Measurements from ENCODE around the gene CAMKK1. TPM values are rescaled to one million over a fixed set of nuclear protein-coding genes. Genes with fewer than 3 reads are reported as not detected.

The CAMKK1 gene
- total and polyA plus RNA-seq, 2 experiments from 2014 or later = 4.3 to 7.1 TPM

- Histone ChIP-seq H2AFZ (no peak overlapping the region), H3K27me3 (ENCODE audit: insufficient read depth) (no peaks in the 10 kb centered on the region), H3K79me2 (replicated peaks; ENCODE audit: insufficient read depth) (no peaks in the 10 kb centered on the region; the same call in 1 of the 2 replicates), H3K4me3 (no peak overlapping the region), H3F3A (replicated peaks; ENCODE audit: low read depth) (no peaks in the 10 kb centered on the region), H4K20me1 (replicated peaks; ENCODE audit: insufficient read depth) (peaks cover 12% of the 10 kb centered on the region), H3K9me2 (ENCODE audit: insufficient read depth) (no peaks in the 10 kb centered on the region), H3K4me2 (no peak overlapping the region), H3K36me3 (ENCODE audit: insufficient read depth) (peaks cover 54% of the 10 kb centered on the region), H3K4me1 (ENCODE audit: insufficient read depth) (no peaks in the 10 kb centered on the region), H3K27ac (ENCODE audit: low read depth) (peak overlapping the region; percentile 45; the same call in 1 of the 2 replicates)
- TF ChIP-seq ZNF114 (CRISPR knock-in tag; IDR thresholded peaks at IDR 0.05) = no peak
- no peak for TF ChIP-seq NANOG (IDR thresholded peaks at IDR 0.05; ENCODE audit: borderline replicate concordance)
- no peak for TF ChIP-seq ETS1 (IDR thresholded peaks at IDR 0.05)
- no peak for TF ChIP-seq ZNF331 (CRISPR knock-in tag; IDR thresholded peaks at IDR 0.05; ENCODE audit: low read depth)
- TF ChIP-seq POLR2AphosphoS5 (IDR thresholded peaks at IDR 0.05; ENCODE audit: low read depth) = no peak
- no peak for TF ChIP-seq REST (IDR thresholded peaks at IDR 0.05; ENCODE audit: unreplicated experiment)
- no peak for TF ChIP-seq CTCF (conservative IDR thresholded peaks at IDR 0.05; ENCODE audit: low read depth in 2 of 2)
- no peak for TF ChIP-seq EZH2 (IDR thresholded peaks at IDR 0.05; ENCODE audit: low read depth, unreplicated experiment)
- no peak for TF ChIP-seq STAT1 (IDR thresholded peaks at IDR 0.05; ENCODE audit: unreplicated experiment)
- no peak for TF ChIP-seq ZNF462 (CRISPR knock-in tag; IDR thresholded peaks at IDR 0.05)
- no peak for TF ChIP-seq JUNB (IDR thresholded peaks at IDR 0.05; ENCODE audit: unreplicated experiment)
- TF ChIP-seq CREB1 (CRISPR knock-in tag; IDR thresholded peaks at IDR 0.05; ENCODE audit: low read depth) = no peak
- no peak for TF ChIP-seq EZH2phosphoT487 (IDR thresholded peaks at IDR 0.05; ENCODE audit: unreplicated experiment)
- peaks cover 70% of the 10 kb centered on the region for H3K36me3 Mint-ChIP-seq (ENCODE audit: low read depth)
- no peak for ATAC-seq
- peaks cover 9% of the 10 kb centered on the region for H3K27me3 Mint-ChIP-seq (ENCODE audit: insufficient read depth, low read depth, poor library complexity)
- no peak for DNase-seq (ENCODE audit: low spot score)
- no peaks in the 10 kb centered on the region for H3K9me3 Mint-ChIP-seq
- no peaks in the 10 kb centered on the region for H3K4me1 Mint-ChIP-seq
- no peak overlapping the region for H3K4me3 Mint-ChIP-seq
- no peak overlapping the region for H3K27ac Mint-ChIP-seq
Measured at GRCh38 chr17:3814361-3814760, 78.5 kb downstream of the CAMKK1 start.

Data from GM23338 (cell line).